ENCODE data around the gene TRAF3IP1. TPM values are rescaled to one million over a fixed set of nuclear protein-coding genes. Genes with fewer than 3 reads are reported as not detected.

The TRAF3IP1 gene
- total and polyA plus RNA-seq, 4 donors = 4.0 to 9.1 (median 4.6) TPM

- Histone ChIP-seq H3K4me3 (ENCODE audit: low read depth in 1 of 3, low read length in 3 of 3) (no peak overlapping the region), H3K9ac (ENCODE audit: low read depth in 1 of 2, low read length in 2 of 2) (no peak overlapping the region), H3K9me3 (ENCODE audit: control insufficient read depth in 4 of 4, low read length in 3 of 4) (no peaks in the 10 kb centered on the region), H3K27me3 (ENCODE audit: control insufficient read depth in 4 of 4, insufficient read depth in 4 of 4, low read length in 3 of 4) (no peaks in the 10 kb centered on the region), H3K4me1 (ENCODE audit: control insufficient read depth in 4 of 4, insufficient read depth in 4 of 4, low read length in 3 of 4) (peaks cover 0 to 12% (median 5%) of the 10 kb centered on the region in 4 donors), H3K27ac (ENCODE audit: low read depth in 1 of 2, low read length in 2 of 2) (no peak overlapping the region), H3K36me3 (ENCODE audit: control insufficient read depth in 4 of 4, insufficient read depth in 3 of 4, low read depth in 1 of 4, low read length in 3 of 4) (no peaks in the 10 kb centered on the region)
- 95% methylated on average over 17 of the region's 17 CpGs for WGBS
- TF ChIP-seq NR2F2 (IDR thresholded peaks at IDR 0.05) (no peak), GABPA (IDR thresholded peaks at IDR 0.05 in 1 of 2, conservative IDR thresholded peaks at IDR 0.05 in 1 of 2) (no peak), RAD21 (IDR thresholded peaks at IDR 0.05) (no peak), JUND (IDR thresholded peaks at IDR 0.05) (no peak), TAF1 (conservative IDR thresholded peaks at IDR 0.05) (no peak), FOXA1 (IDR thresholded peaks at IDR 0.05) (no peak), RXRA (IDR thresholded peaks at IDR 0.05) (no peak), YY1 (IDR thresholded peaks at IDR 0.05) (no peak), HNF4A (conservative IDR thresholded peaks at IDR 0.05) (no peak), FOXA2 (IDR thresholded peaks at IDR 0.05) (no peak)
- TF ChIP-seq, protein P1, sequence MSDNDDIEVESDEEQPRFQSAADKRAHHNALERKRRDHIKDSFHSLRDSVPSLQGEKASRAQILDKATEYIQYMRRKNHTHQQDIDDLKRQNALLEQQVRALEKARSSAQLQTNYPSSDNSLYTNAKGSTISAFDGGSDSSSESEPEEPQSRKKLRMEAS (IDR thresholded peaks at IDR 0.05) = no peak
- no peak for DNase-seq (ENCODE audit: low spot score)
These were observed 88.5 kb downstream of the TRAF3IP1 start for GRCh38 chr2:238408615-238409340.

DNA sequence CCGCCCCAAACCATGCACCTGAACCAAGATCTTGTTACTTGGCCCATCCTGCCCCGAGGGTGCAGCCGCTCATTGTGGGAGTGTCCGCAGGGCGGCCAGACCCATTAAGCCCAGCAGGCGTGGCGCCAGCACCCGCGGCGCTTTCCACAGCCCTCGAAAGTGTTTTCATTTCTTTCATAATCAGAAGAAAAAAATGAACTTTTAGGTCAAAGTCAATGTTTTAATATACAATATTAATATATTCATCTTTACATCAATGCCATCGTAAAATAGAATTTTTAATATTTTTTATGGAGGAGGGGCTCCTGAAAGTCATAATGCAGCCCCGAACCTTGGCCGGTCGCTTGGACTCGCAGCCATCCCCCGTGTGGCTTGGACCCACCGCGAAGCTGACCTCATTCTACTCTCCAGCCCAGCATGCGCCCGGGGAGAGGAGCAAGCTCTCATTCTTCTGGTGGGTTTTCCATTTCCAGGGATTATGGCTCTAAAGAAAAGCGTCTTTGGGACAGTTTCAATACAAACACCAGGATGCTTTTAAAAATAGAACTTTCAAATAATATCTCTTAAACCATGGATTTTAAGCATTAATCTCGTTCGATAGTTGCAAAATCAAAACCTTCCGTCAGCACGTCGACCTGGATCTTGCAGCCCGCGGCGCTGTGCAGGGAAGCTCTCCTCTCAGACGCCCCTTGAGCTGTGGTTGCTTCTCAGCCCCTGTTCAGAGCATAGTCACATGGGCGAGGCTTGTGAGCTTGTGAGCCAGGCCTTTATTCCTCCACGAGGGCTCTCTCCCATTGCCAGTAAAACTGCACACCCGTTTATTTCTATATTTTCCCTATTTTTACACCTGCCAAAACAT, 89.3 kb downstream of the TRAF3IP1 start:
- TF ChIP-seq, protein P2, sequence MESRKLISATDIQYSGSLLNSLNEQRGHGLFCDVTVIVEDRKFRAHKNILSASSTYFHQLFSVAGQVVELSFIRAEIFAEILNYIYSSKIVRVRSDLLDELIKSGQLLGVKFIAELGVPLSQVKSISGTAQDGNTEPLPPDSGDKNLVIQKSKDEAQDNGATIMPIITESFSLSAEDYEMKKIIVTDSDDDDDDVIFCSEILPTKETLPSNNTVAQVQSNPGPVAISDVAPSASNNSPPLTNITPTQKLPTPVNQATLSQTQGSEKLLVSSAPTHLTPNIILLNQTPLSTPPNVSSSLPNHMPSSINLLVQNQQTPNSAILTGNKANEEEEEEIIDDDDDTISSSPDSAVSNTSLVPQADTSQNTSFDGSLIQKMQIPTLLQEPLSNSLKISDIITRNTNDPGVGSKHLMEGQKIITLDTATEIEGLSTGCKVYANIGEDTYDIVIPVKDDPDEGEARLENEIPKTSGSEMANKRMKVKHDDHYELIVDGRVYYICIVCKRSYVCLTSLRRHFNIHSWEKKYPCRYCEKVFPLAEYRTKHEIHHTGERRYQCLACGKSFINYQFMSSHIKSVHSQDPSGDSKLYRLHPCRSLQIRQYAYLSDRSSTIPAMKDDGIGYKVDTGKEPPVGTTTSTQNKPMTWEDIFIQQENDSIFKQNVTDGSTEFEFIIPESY (IDR thresholded peaks at IDR 0.05) = no peak
- TF ChIP-seq FOXA1 (IDR thresholded peaks at IDR 0.05) (no peak), HNF4G (IDR thresholded peaks at IDR 0.05) (no peak), TAF1 (conservative IDR thresholded peaks at IDR 0.05) (no peak), HNF4A (conservative IDR thresholded peaks at IDR 0.05) (no peak), JUND (IDR thresholded peaks at IDR 0.05) (no peak), FOXA2 (IDR thresholded peaks at IDR 0.05) (no peak), EGR1 (IDR thresholded peaks at IDR 0.05; ENCODE audit: low read depth in 2 of 2) (no peak), RXRA (IDR thresholded peaks at IDR 0.05) (no peak), CTCF (IDR thresholded peaks at IDR 0.05; ENCODE audit: low read depth, low read length, missing input control) (no peak), GABPA (IDR thresholded peaks at IDR 0.05 in 1 of 2, conservative IDR thresholded peaks at IDR 0.05 in 1 of 2) (no peak), RAD21 (IDR thresholded peaks at IDR 0.05) (no peak), SP1 (IDR thresholded peaks at IDR 0.05) (no peak), YY1 (IDR thresholded peaks at IDR 0.05) (no peak), REST (IDR thresholded peaks at IDR 0.05) (no peak)
- TF ChIP-seq, protein P1 (IDR thresholded peaks at IDR 0.05) = no peak
- peaks cover 0 to 6% (median 2%) of the 10 kb centered on the region in 4 donors for H3K4me1 ChIP-seq (ENCODE audit: control insufficient read depth in 4 of 4, insufficient read depth in 4 of 4, low read length in 3 of 4)
- H3K9ac ChIP-seq (ENCODE audit: low read depth in 1 of 2, low read length in 2 of 2) = no peak overlapping the region
- no peaks in the 10 kb centered on the region for H3K9me3 ChIP-seq (ENCODE audit: control insufficient read depth in 4 of 4, low read length in 3 of 4)
- H3K27me3 ChIP-seq (ENCODE audit: control insufficient read depth in 4 of 4, insufficient read depth in 4 of 4, low read length in 3 of 4) = no peaks in the 10 kb centered on the region
- no peak overlapping the region for H3K4me3 ChIP-seq (ENCODE audit: low read depth in 1 of 3, low read length in 3 of 3)
- 94% methylated on average over 34 of the region's 34 CpGs for WGBS
- no peaks in the 10 kb centered on the region for H3K36me3 ChIP-seq (ENCODE audit: control insufficient read depth in 4 of 4, insufficient read depth in 3 of 4, low read depth in 1 of 4, low read length in 3 of 4)
- H3K27ac ChIP-seq (ENCODE audit: low read depth in 1 of 2, low read length in 2 of 2) = no peak overlapping the region
- DNase-seq (ENCODE audit: low spot score) = no peak

All from liver (tissue), 9 donors.